Hepatocyte (in vitro differentiated cells): Measurements from ENCODE around the gene STIP1.

Source experiments
- CTCF ChIP-seq: fragments of 200-600 bp; sonication (generic); IDR thresholded peaks from 2 replicates; pipeline ENCODE4 v1.5.1; 2016; ENCODE audit warnings: antibody characterized with exemption, mild to moderate bottlenecking; ENCODE audit not compliant: poor library complexity
- EZH2 ChIP-seq: fragments of 200-600 bp; sonication (generic); IDR thresholded peaks from 2 replicates; pipeline ENCODE4 v1.6.1; 2016; ENCODE audit warnings: antibody characterized with exemption, mild to moderate bottlenecking, borderline replicate concordance

GRCh38 chr11:64220271-64220670 lies 34.3 kb downstream of the STIP1 start:
- TF ChIP-seq EZH2 (no peak), CTCF (no peak)
